NCI-H128 (cell line): Measurements from ENCODE around the gene SRPX.

Experiments used
- DNase-seq: peaks from one replicate; lab custom pipeline; 2025; ENCODE audit not compliant: unreplicated experiment; lab: John Stamatoyannopoulos, UW

SRPX gene

GRCh38 chrX:38211891-38212635, 8.6 kb downstream of the SRPX start:
- no peak for DNase-seq

- no peak for DNase-seq
These were observed 14.1 kb downstream of the SRPX start for GRCh38 chrX:38206542-38206941.

GRCh38 chrX:38206036-38206435, 14.6 kb downstream of the SRPX start:
- DNase-seq, result no peak

GRCh38 chrX:38205039-38205438, 15.6 kb downstream of the SRPX start:
- DNase-seq, result no peak

- DNase-seq, result no peak
These were observed 28.5 kb downstream of the SRPX start for GRCh38 chrX:38192007-38192810.

GRCh38 chrX:38189431-38190250, 31.0 kb downstream of the SRPX start:
- no peak for DNase-seq

GRCh38 chrX:38183596-38183995, 37.1 kb downstream of the SRPX start:
- no peak for DNase-seq

GRCh38 chrX:38181357-38181756, 39.3 kb downstream of the SRPX start:
- no peak for DNase-seq

- DNase-seq, result no peak
These were observed 42.3 kb downstream of the SRPX start for GRCh38 chrX:38178396-38178795.

- peak; percentile 4 for DNase-seq
These were observed 45.5 kb downstream of the SRPX start for GRCh38 chrX:38175139-38175538.

- no peak for DNase-seq
These were observed 48.1 kb downstream of the SRPX start for GRCh38 chrX:38172596-38172995.

- DNase-seq, result no peak
These were observed 50.1 kb downstream of the SRPX start for GRCh38 chrX:38170556-38170955.

GRCh38 chrX:38166478-38167083, 54.1 kb downstream of the SRPX start:
- no peak for DNase-seq

- DNase-seq, result no peak
These were observed 55.6 kb downstream of the SRPX start for GRCh38 chrX:38165023-38165422.

- no peak for DNase-seq
These were observed 57.5 kb downstream of the SRPX start for GRCh38 chrX:38163193-38163592.

- no peak for DNase-seq
These were observed 63.8 kb downstream of the SRPX start for GRCh38 chrX:38156838-38157237.

- no peak for DNase-seq
These were observed 65.9 kb downstream of the SRPX start for GRCh38 chrX:38154818-38155217.

GRCh38 chrX:38154340-38154739, 66.3 kb downstream of the SRPX start:
- no peak for DNase-seq

- no peak for DNase-seq
These were observed 69.2 kb downstream of the SRPX start for GRCh38 chrX:38151441-38151840.

- peak; percentile 15 for DNase-seq
These were observed 69.7 kb downstream of the SRPX start for GRCh38 chrX:38150993-38151392.

GRCh38 chrX:38149016-38149415, 71.7 kb downstream of the SRPX start:
- DNase-seq, result no peak
